Testis (tissue), 2 donors: ENCODE data around the gene FXYD7.

Source experiments
- POLR2A ChIP-seq: fragments of 450-650 bp; IDR thresholded peaks from one replicate; pipeline ENCODE4 v1.6.1; 2017; ENCODE audit warnings: antibody characterized with exemption, mild to moderate bottlenecking, moderate library complexity
- TF ChIP-seq, protein P1 (sequence below), 3 experiments: fragments of 450-650 bp in 2 of 3; fragments of 200-600 bp in 1 of 3; sonication (generic) in 1 of 3; IDR thresholded peaks; one replicate each; pipeline ENCODE4 v1.5.1; 2016 to 2019; ENCODE audit warnings: antibody characterized with exemption in 3 of 3, mild to moderate bottlenecking in 2 of 3, moderate library complexity in 1 of 3

DNA sequence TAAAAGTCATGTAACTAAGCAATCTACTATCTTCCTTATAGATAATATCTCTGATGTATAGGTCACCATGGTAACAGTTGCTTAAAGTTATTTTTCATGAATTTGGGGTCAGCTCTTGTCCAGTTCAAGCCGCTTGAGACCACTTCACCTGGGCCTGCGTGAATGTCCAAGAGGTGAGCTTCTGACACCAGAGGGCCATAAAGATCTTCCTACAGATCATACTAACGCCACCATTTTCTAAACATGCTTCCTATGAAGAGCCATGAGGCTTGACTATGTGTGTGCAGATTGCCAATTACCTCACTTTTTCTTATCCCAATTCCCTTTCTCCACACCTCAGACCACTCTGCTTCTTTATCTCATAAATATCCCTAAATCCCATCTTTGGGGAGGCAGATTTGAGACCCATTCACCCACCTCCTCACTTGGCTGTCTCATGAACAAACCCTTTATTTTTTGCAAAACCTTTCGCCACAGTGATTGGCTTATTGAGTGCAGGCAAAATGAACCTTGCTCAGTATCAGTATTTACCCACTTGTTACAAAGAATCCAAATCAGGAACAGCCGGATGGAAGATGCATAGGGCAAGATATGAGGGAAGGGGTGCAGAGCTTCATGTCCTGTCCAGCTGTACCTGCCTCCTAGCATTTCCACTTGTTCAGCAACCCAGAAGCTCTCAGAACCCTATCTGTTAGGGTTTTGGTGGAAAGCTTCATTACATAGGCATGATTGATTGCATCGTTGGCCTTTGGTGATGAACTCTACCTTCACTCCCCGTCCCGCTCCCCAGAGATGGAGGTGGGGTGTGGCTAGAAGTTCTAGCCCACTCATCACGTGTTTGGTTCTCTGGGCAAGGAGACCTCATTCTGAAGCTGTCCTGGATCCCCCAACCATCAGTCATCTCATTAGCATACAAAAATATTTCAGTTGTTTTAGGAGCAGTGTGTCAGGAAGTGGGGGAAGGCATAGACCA is 51.2 kb downstream of the FXYD7 start:
- TF ChIP-seq POLR2A = no peak
- TF ChIP-seq, protein P1, sequence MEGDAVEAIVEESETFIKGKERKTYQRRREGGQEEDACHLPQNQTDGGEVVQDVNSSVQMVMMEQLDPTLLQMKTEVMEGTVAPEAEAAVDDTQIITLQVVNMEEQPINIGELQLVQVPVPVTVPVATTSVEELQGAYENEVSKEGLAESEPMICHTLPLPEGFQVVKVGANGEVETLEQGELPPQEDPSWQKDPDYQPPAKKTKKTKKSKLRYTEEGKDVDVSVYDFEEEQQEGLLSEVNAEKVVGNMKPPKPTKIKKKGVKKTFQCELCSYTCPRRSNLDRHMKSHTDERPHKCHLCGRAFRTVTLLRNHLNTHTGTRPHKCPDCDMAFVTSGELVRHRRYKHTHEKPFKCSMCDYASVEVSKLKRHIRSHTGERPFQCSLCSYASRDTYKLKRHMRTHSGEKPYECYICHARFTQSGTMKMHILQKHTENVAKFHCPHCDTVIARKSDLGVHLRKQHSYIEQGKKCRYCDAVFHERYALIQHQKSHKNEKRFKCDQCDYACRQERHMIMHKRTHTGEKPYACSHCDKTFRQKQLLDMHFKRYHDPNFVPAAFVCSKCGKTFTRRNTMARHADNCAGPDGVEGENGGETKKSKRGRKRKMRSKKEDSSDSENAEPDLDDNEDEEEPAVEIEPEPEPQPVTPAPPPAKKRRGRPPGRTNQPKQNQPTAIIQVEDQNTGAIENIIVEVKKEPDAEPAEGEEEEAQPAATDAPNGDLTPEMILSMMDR (IDR thresholded peaks at IDR 0.05) = no peak
